Natural killer cell (primary cell): ENCODE results near the gene TENM3. TPM values are rescaled to one million over a fixed set of nuclear protein-coding genes. Genes with fewer than 3 reads are reported as not detected.

Experiments
- ATAC-seq, 3 donors: fragments of 150-1000 bp in 2 of 3; fragments of 200-7000 bp in 1 of 3; cut with Tn5 transposase; 1 replicate in 1 of 3; 2 replicates in 2 of 3; pipeline ENCODE4 v1.10.0; 2021; ENCODE audit warnings: mild to moderate bottlenecking in 2 of 3, moderate library complexity in 2 of 3
- DNase-seq, 2 donors: peaks; one replicate each; pipeline versions ENCODE4 v3.0.0 to v3.0.0-alpha.2; 2013 to 2021; ENCODE audit warnings: mixed read lengths in 1 of 2
- H3K27ac ChIP-seq: one replicate; pipeline ENCODE4 v1.5.1; 2013; ENCODE audit warnings: mild to moderate bottlenecking, low read length
- H3K27me3 ChIP-seq: one replicate; pipeline ENCODE4 v1.6.1; 2013; ENCODE audit warnings: low read length; ENCODE audit not compliant: control insufficient read depth, insufficient read depth
- H3K36me3 ChIP-seq: one replicate; pipeline ENCODE4 v1.6.1; 2013; ENCODE audit warnings: low read length; ENCODE audit not compliant: control insufficient read depth, insufficient read depth
- H3K4me1 ChIP-seq: one replicate; pipeline ENCODE4 v1.6.1; 2013; ENCODE audit warnings: low read length; ENCODE audit not compliant: control insufficient read depth, insufficient read depth
- H3K4me3 ChIP-seq: one replicate; pipeline ENCODE4 v1.5.1; 2013; ENCODE audit warnings: low read length
- H3K9me3 ChIP-seq: one replicate; pipeline ENCODE4 v1.6.1; 2013; ENCODE audit warnings: low read length; ENCODE audit not compliant: control insufficient read depth, insufficient read depth
- H3K27ac Mint-ChIP-seq, 2 donors: one replicate each; pipeline ENCODE4 v1.8.0; 2022; ENCODE audit warnings: mild to moderate bottlenecking in 2 of 2, mixed read lengths in 2 of 2, moderate library complexity in 1 of 2
- H3K27me3 Mint-ChIP-seq, 2 donors: one replicate each; pipeline ENCODE4 v1.8.0; 2022; ENCODE audit warnings: low read depth in 2 of 2, mixed read lengths in 2 of 2
- H3K36me3 Mint-ChIP-seq: one replicate; pipeline ENCODE4 v1.8.0; 2022; ENCODE audit warnings: mixed read lengths
- H3K4me1 Mint-ChIP-seq, 2 donors: one replicate each; pipeline ENCODE4 v1.8.0; 2022; ENCODE audit warnings: mixed read lengths in 2 of 2
- H3K4me3 Mint-ChIP-seq: one replicate; pipeline ENCODE4 v1.8.0; 2022; ENCODE audit warnings: mild to moderate bottlenecking, moderate library complexity, mixed read lengths
- H3K9me3 Mint-ChIP-seq, 2 donors: one replicate each; pipeline ENCODE4 v1.8.0; 2022; ENCODE audit warnings: mixed read lengths in 2 of 2
- CTCF ChIP-seq: fragments of 200-600 bp; IDR thresholded peaks from one replicate; pipeline ENCODE4 v1.8.0; 2022; ENCODE audit warnings: antibody characterized with exemption
- WGBS: methylation state at CpG from one replicate; pipeline ENCODE4 v1.1.7; 2013; ENCODE audit warnings: missing lambda C conversion rate; ENCODE audit not compliant: insufficient coverage; 5-methylcytosine and 5-hydroxymethylcytosine counted together
- intact Hi-C: fragments of 100-400 bp; cut with micrococcal nuclease; formaldehyde crosslinking; loops from one replicate; pipeline ENCODE4 v1.14.2; 2022
- total RNA-seq, 4 donors: library from RNA; stranded (reverse); fragments of 120-200 nt in 1 of 4; gene quantifications; one replicate each; pipeline versions ENCODE4 v1.2.3 to v1.2.4, GENCODE V29; 2013 to 2022

The TENM3 gene
- total RNA-seq, 3 donors from 2014 or later (not counting 1 experiment from before 2014, with no cell fraction given): not detected

GRCh38 chr4:182770259-182770995 is 527.2 kb downstream of the TENM3 start:
- Histone ChIP-seq H3K27ac (no peak overlapping the region), H3K36me3 (no peaks in the 10 kb centered on the region), H3K27me3 (no peaks in the 10 kb centered on the region), H3K4me3 (no peak overlapping the region), H3K4me1 (no peaks in the 10 kb centered on the region), H3K9me3 (no peaks in the 10 kb centered on the region)
- no peak for DNase-seq
- 91% methylated on average over 14 of the region's 14 CpGs for WGBS
- Mint-ChIP-seq H3K9me3 (no peaks in the 10 kb centered on the region), H3K4me3 (no peak overlapping the region), H3K4me1 (no peaks in the 10 kb centered on the region), H3K27ac (no peak overlapping the region), H3K36me3 (no peaks in the 10 kb centered on the region), H3K27me3 (peaks cover 2 to 8% of the 10 kb centered on the region in 2 donors)
- no peak for TF ChIP-seq CTCF
- ATAC-seq: no peak
- intact Hi-C loops: no loop called here

- H3K4me1 Mint-ChIP-seq: no peaks in the 10 kb centered on the region
- Histone ChIP-seq H3K9me3 (no peaks in the 10 kb centered on the region), H3K36me3 (no peaks in the 10 kb centered on the region), H3K4me3 (no peak overlapping the region), H3K27ac (no peak overlapping the region), H3K4me1 (no peaks in the 10 kb centered on the region), H3K27me3 (no peaks in the 10 kb centered on the region)
- H3K4me3 Mint-ChIP-seq: no peak overlapping the region
- H3K36me3 Mint-ChIP-seq: no peaks in the 10 kb centered on the region
- no peak for TF ChIP-seq CTCF
- intact Hi-C loops: no loop called here
- H3K9me3 Mint-ChIP-seq: no peaks in the 10 kb centered on the region
- DNase-seq (no peak), ATAC-seq (no peak)
- no peak overlapping the region for H3K27ac Mint-ChIP-seq
- 94% methylated on average over 1 of the region's 5 CpGs for WGBS
- H3K27me3 Mint-ChIP-seq: peaks cover 2 to 8% of the 10 kb centered on the region in 2 donors
Observed at GRCh38 chr4:182770996-182771514, 527.9 kb downstream of the TENM3 start.

GRCh38 chr4:182775075-182775474 is 531.9 kb downstream of the TENM3 start:
- DNase-seq (no peak), ATAC-seq (peak in 1 of 3 donors; percentile 38)
- Histone ChIP-seq H3K9me3 (no peaks in the 10 kb centered on the region), H3K4me1 (no peaks in the 10 kb centered on the region), H3K27me3 (no peaks in the 10 kb centered on the region), H3K27ac (no peak overlapping the region), H3K4me3 (no peak overlapping the region), H3K36me3 (no peaks in the 10 kb centered on the region)
- intact Hi-C loops: no loop called here
- Mint-ChIP-seq H3K9me3 (no peaks in the 10 kb centered on the region), H3K4me3 (no peak overlapping the region), H3K27me3 (peaks cover 0 to 8% of the 10 kb centered on the region in 2 donors), H3K27ac (no peak overlapping the region), H3K4me1 (no peaks in the 10 kb centered on the region), H3K36me3 (no peaks in the 10 kb centered on the region)
- TF ChIP-seq CTCF: no peak
- WGBS: 86% methylated on average over 7 of the region's 8 CpGs
